Activated CD8-positive, alpha-beta memory T cell treated with anti-CD3 and anti-CD28 coated beads for 1 hour (primary cell): ENCODE measurements around the gene UBE2U.

Experiments
- DNase-seq, 2 donors: peaks; one replicate each; pipeline ENCODE4 v3.0.0-alpha.2; 2020; ENCODE audit warnings: low read depth in 1 of 2; ENCODE audit errors: extremely low read depth in 1 of 2

The UBE2U gene

DNA sequence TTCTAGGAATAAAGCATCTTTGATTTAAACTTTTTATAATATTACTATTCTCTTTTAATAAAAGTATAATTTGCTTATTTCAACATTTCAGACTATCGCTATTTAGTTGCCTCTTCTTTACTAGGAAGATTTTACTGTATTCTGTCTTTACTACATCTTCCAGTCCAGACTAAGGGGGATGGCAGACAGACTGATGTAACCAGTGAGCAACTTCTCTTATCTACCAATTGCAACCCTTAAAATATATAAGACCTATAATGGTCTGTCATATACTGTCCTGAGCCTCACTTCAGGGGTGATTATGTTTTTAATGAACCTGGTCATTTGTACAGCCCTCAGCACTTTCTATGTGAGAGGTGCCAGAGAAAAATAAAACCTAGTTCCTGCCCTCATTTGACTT is 87.0 kb downstream of the UBE2U start:
- no peak for DNase-seq

- DNase-seq, result no peak
Measured at GRCh38 chr1:64291931-64292330, 88.5 kb downstream of the UBE2U start.

GRCh38 chr1:64292399-64292798 is 89.0 kb downstream of the UBE2U start:
- no peak for DNase-seq

GRCh38 chr1:64293820-64294219 is 90.4 kb downstream of the UBE2U start:
- no peak for DNase-seq

- no peak for DNase-seq
Measured at GRCh38 chr1:64295136-64295535, 91.7 kb downstream of the UBE2U start.

DNA sequence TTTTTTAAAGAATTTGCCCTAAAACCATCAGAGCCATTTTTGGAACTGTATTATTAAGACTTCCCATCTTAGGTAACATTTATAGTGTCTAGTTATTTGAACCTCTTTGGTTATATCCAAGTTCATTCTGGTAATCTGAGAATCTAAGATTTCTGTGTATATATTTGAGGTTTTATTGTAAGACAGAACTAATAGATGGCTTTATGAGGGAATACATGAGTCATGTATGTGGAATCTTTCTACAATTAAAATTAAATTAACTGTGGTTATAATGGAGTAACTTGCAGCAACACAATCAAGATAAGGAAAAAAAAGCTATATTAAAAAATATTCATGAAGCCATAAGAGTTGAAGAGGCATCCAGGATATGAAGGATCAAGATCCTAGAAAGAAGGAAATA is 92.1 kb downstream of the UBE2U start:
- DNase-seq, result no peak

DNA sequence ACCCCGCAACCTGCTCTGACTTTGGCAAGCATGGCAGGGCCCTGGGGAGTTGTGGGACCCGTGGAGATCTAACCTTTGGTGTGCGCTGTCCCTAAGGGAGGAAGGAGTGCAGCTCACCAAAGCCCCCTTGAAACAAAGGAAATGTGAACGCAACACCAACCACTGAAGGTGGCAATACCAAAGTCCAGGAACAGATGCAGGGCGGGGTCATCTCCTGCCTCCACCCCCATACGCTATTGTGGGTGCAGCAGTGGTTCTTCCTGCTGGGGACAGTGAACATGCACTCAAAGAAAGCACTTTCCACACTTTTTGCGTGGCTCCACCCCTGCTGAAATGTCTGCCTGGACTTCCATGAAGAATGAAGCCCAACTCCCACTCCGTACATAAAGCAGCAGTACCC is 93.0 kb downstream of the UBE2U start:
- DNase-seq, result no peak

GRCh38 chr1:64302194-64302593 is 98.8 kb downstream of the UBE2U start:
- DNase-seq, result no peak

GRCh38 chr1:64302971-64303370 is 99.5 kb downstream of the UBE2U start:
- no peak for DNase-seq

DNA sequence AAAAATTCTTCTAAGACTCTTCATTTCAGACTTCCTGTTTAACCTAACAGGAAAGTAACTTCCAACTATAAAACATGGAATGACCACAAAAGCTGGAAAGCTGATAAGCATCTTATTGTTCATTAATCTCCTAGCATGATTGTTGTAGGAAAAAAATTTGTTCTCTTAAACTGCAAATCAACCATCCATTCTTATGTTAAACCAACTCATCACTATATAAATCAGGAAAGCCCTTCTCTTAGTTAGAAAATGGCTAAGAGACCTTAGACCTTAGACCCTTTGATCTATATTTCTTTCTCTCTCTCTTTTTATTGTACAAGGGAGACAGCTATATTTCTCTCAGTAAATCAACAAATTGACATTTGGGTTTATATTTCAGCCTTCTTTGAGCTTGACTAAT is 101.4 kb downstream of the UBE2U start:
- no peak for DNase-seq

- DNase-seq, result no peak
Measured at GRCh38 chr1:64308866-64309265, 105.4 kb downstream of the UBE2U start.

GRCh38 chr1:64309431-64309831 is 106.0 kb downstream of the UBE2U start:
- DNase-seq, result no peak

DNA sequence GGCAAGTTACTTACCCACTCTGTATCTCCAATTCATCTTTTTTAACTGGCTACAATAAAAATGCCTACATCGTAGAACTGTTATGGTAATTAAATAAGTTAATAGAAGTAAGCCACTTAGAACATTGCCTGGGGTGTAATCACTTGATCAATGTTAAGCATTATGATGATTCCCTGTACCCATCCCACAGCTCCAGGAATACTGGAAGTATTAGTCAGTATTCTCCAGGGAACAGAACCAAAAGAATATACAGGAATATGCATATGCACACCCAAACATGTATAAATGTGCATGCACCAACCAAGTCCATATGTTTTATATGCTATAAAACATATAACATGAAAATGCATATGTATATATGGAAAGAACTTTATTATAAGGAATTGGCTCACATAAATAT is 107.3 kb downstream of the UBE2U start:
- no peak for DNase-seq

DNA sequence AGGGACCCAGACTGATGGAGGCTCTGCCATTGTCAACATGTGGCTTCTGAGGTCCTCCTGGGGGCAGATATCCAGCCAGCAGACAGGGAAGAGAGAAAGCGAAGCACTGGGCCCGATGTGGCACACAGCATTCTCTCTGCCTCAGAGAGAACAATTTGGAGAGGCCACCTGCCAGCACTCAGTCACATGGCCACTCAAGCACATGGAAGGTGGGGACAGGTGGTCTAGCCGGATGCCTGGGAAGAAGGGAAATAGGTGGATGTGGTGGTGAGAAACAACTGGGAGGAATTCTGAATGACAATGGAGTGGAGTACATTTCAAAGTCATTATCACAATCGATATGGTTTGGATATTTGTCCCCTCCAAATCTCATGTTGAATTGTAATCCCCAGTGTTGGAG is 109.0 kb downstream of the UBE2U start:
- DNase-seq, result no peak

GRCh38 chr1:64315402-64315801 is 112.0 kb downstream of the UBE2U start:
- DNase-seq, result no peak
